ENCODE results near the gene FGFBP1. TPM values are rescaled to one million over a fixed set of nuclear protein-coding genes. Genes with fewer than 3 reads are reported as not detected.

FGFBP1 gene
- total and polyA plus RNA-seq, 2 donors (not counting 3 experiments of a cell fraction or from before 2014, with no cell fraction given), result not detected

DNA sequence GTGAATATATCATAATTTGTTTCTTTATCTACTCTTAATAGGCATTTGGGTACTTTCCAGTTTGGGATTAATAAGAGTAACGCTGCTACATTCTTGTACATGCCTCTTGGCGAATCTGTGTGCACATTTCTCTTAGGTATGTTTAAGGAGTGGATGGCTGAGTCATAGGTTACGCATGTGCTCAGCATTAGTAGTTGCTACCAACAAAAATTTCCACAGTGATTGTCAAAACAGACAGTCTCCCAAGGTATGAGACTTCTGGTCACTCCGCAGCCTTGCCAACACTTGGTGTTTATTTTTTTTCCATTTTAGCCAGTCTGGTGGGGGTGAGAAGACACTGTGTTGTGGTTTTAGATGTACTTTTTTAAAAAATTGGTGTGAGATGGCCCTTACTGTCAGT, 44.6 kb downstream of the FGFBP1 start:
- no peaks in the 10 kb centered on the region for H3K36me3 ChIP-seq (ENCODE audit: control insufficient read depth in 2 of 2, extremely low read depth in 1 of 2, insufficient read depth in 2 of 2, low read length in 2 of 2)
- H3K79me2 ChIP-seq (ENCODE audit: control insufficient read depth, insufficient read depth, low read length), result no peaks in the 10 kb centered on the region
- H4K20me1 ChIP-seq (replicated peaks; ENCODE audit: control insufficient read depth, extremely low read depth, insufficient read depth, low read length), result no peaks in the 10 kb centered on the region
- H2AFZ ChIP-seq (ENCODE audit: low read depth, low read length), result no peak overlapping the region
- H3K4me2 ChIP-seq (ENCODE audit: insufficient read depth, low read length), result no peak overlapping the region
- H3K9me3 ChIP-seq (replicated peaks; ENCODE audit: control insufficient read depth, insufficient read depth, low read length), result no peaks in the 10 kb centered on the region
- intact Hi-C loops (cut with micrococcal nuclease) (no loop called here), dilution Hi-C loops (cut with MboI; ENCODE audit: extremely low pct_ligation_motif_present, low sequenced_read_pairs) (no loop called here)
- ChIA-PET CTCF (interaction anchor here (1.0 to 4.3 kb wide), 2 partner anchors 11 to 62 kb away, joined by 5 to 25 read pairs; no protein-coding TSS in a partner anchor), POLR2A (no interaction called here)
- no peak overlapping the region for H3K9ac ChIP-seq (replicated peaks; ENCODE audit: extremely low read depth, insufficient read depth, low read length)
- TF ChIP-seq GATA2 (IDR thresholded peaks at IDR 0.05; ENCODE audit: insufficient read depth, insufficient read length, low read depth, low read length), result no peak
- TF ChIP-seq JUN (IDR thresholded peaks at IDR 0.05; ENCODE audit: borderline replicate concordance, insufficient read depth, insufficient read length, low read depth), result no peak
- TF ChIP-seq, protein P1, sequence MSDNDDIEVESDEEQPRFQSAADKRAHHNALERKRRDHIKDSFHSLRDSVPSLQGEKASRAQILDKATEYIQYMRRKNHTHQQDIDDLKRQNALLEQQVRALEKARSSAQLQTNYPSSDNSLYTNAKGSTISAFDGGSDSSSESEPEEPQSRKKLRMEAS (IDR thresholded peaks at IDR 0.05; ENCODE audit: insufficient read depth, insufficient read length), result no peak
- TF ChIP-seq POLR2A (IDR thresholded peaks at IDR 0.05; ENCODE audit: low read depth, low read length), result no peak
- TF ChIP-seq, protein P2, sequence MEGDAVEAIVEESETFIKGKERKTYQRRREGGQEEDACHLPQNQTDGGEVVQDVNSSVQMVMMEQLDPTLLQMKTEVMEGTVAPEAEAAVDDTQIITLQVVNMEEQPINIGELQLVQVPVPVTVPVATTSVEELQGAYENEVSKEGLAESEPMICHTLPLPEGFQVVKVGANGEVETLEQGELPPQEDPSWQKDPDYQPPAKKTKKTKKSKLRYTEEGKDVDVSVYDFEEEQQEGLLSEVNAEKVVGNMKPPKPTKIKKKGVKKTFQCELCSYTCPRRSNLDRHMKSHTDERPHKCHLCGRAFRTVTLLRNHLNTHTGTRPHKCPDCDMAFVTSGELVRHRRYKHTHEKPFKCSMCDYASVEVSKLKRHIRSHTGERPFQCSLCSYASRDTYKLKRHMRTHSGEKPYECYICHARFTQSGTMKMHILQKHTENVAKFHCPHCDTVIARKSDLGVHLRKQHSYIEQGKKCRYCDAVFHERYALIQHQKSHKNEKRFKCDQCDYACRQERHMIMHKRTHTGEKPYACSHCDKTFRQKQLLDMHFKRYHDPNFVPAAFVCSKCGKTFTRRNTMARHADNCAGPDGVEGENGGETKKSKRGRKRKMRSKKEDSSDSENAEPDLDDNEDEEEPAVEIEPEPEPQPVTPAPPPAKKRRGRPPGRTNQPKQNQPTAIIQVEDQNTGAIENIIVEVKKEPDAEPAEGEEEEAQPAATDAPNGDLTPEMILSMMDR (IDR thresholded peaks at IDR 0.05; ENCODE audit: extremely low read depth in 1 of 2, insufficient read depth in 1 of 2, low read depth in 1 of 2, low read length in 2 of 2), result no peak
- FAIRE-seq (no peak), DNase-seq (ENCODE audit: low read depth, low spot score) (no peak)
- no TSS peak for BruUV-seq (replicated peaks)
- H3K27me3 ChIP-seq (ENCODE audit: control insufficient read depth in 2 of 2, insufficient read depth in 2 of 2, low read length in 2 of 2), result peaks cover 9 to 19% of the 10 kb centered on the region in 2 experiments
- H3K4me1 ChIP-seq (ENCODE audit: control insufficient read depth, extremely low read depth, insufficient read depth, low read length), result no peaks in the 10 kb centered on the region
- H3K9me1 ChIP-seq (replicated peaks; ENCODE audit: control insufficient read depth, extremely low read depth, insufficient read depth, low read length), result no peaks in the 10 kb centered on the region
- H3K4me3 ChIP-seq (replicated peaks in 1 of 3; ENCODE audit: insufficient read depth in 1 of 3, low read depth in 1 of 3, low read length in 3 of 3), result no peak overlapping the region
- no peak overlapping the region for H3K27ac ChIP-seq (ENCODE audit: insufficient read depth, low read depth, low read length)

DNA sequence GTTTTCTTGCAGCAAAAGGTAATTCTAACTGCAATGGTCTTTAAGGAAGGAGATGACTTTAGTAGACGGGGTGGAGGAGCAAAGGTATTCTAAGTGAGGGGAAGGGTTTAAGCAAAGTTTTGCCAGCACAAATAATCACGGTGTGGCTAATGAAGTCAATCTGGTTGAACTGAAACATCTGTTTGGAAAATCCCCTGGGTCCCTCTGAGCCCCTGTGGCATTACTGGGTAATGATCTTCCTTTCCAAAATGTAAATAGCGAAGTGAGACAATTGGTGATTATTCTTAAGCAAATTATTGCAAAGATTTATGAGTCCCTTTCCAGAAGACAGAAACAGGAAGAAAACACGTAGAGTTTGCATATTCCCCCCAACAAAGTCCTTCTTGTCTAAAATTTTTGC, 47.2 kb downstream of the FGFBP1 start:
- CTCF ChIA-PET, result interaction anchor here (1.3 to 5.2 kb wide), 2 partner anchors 9 to 64 kb away, joined by 6 to 44 read pairs; no protein-coding TSS in a partner anchor

More for the DNA sequence above, 47.2 kb downstream of the FGFBP1 start:
- no peaks in the 10 kb centered on the region for H3K79me2 ChIP-seq (ENCODE audit: control insufficient read depth, insufficient read depth, low read length)
- H3K9me1 ChIP-seq (replicated peaks; ENCODE audit: control insufficient read depth, extremely low read depth, insufficient read depth, low read length), result no peaks in the 10 kb centered on the region
- dilution Hi-C loops (cut with MboI; ENCODE audit: extremely low pct_ligation_motif_present, low sequenced_read_pairs), result no loop called here
- H3K4me2 ChIP-seq (ENCODE audit: insufficient read depth, low read length), result no peak overlapping the region
- H3K4me1 ChIP-seq (ENCODE audit: control insufficient read depth, extremely low read depth, insufficient read depth, low read length), result no peaks in the 10 kb centered on the region
- peaks cover 9 to 15% of the 10 kb centered on the region in 2 experiments for H3K27me3 ChIP-seq (ENCODE audit: control insufficient read depth in 2 of 2, insufficient read depth in 2 of 2, low read length in 2 of 2)
- intact Hi-C loops (cut with micrococcal nuclease), result no loop called here
- no peak overlapping the region for H3K27ac ChIP-seq (ENCODE audit: insufficient read depth, low read depth, low read length)
- TF ChIP-seq, protein P1 (IDR thresholded peaks at IDR 0.05; ENCODE audit: insufficient read depth, insufficient read length), result no peak
- TF ChIP-seq POLR2AphosphoS5 (IDR thresholded peaks at IDR 0.05; ENCODE audit: insufficient read depth, low read depth, low read length) (no peak), FOS (IDR thresholded peaks at IDR 0.05; ENCODE audit: borderline replicate concordance, insufficient read depth, low read length) (no peak), POLR2A (IDR thresholded peaks at IDR 0.05; ENCODE audit: low read depth, low read length) (no peak), JUN (IDR thresholded peaks at IDR 0.05; ENCODE audit: borderline replicate concordance, insufficient read depth, insufficient read length, low read depth) (no peak), MYC (IDR thresholded peaks at IDR 0.05; ENCODE audit: low read depth, low read length) (no peak), EZH2 (IDR thresholded peaks at IDR 0.05; ENCODE audit: borderline replicate concordance, low read depth, low read length, severe bottlenecking) (no peak), GATA2 (IDR thresholded peaks at IDR 0.05; ENCODE audit: insufficient read depth, insufficient read length, low read depth, low read length) (no peak)
- TF ChIP-seq, protein P2 (IDR thresholded peaks at IDR 0.05; ENCODE audit: extremely low read depth in 1 of 2, insufficient read depth in 1 of 2, low read depth in 1 of 2, low read length in 2 of 2), result no peak
- no peak for FAIRE-seq
- no peak overlapping the region for H3K4me3 ChIP-seq (replicated peaks in 1 of 3; ENCODE audit: insufficient read depth in 1 of 3, low read depth in 1 of 3, low read length in 3 of 3)
- no peak for DNase-seq (ENCODE audit: low read depth, low spot score)
- no peaks in the 10 kb centered on the region for H4K20me1 ChIP-seq (replicated peaks; ENCODE audit: control insufficient read depth, extremely low read depth, insufficient read depth, low read length)
- H2AFZ ChIP-seq (ENCODE audit: low read depth, low read length), result no peak overlapping the region
- no TSS peak for BruUV-seq (replicated peaks)
- no peaks in the 10 kb centered on the region for H3K36me3 ChIP-seq (ENCODE audit: control insufficient read depth in 2 of 2, extremely low read depth in 1 of 2, insufficient read depth in 2 of 2, low read length in 2 of 2)
- POLR2A ChIA-PET, result no interaction called here
- H3K9me3 ChIP-seq (replicated peaks; ENCODE audit: control insufficient read depth, insufficient read depth, low read length), result no peaks in the 10 kb centered on the region
- H3K9ac ChIP-seq (replicated peaks; ENCODE audit: extremely low read depth, insufficient read depth, low read length), result no peak overlapping the region
